CD4-positive, alpha-beta T cell (primary cell): ENCODE measurements around the gene OR10A3. TPM values are rescaled to one million over a fixed set of nuclear protein-coding genes. Genes with fewer than 3 reads are reported as not detected.

Source experiments
- ATAC-seq: fragments of 200-7000 bp; cut with Tn5 transposase; one replicate; pipeline ENCODE4 v1.10.0; 2022; ENCODE audit warnings: mild to moderate bottlenecking; ENCODE audit not compliant: poor library complexity
- CTCF ChIA-PET: fragments of 350-600 bp; sonication (Branson Sonifier 250); formaldehyde crosslinking; loops from one replicate; lab custom pipeline; 2021; ENCODE audit warnings: antibody characterized with exemption, inconsistent platforms; lab: Charles Lee
- POLR2A ChIA-PET: fragments of 350-600 bp; sonication (Branson Sonifier 250); formaldehyde crosslinking; loops from one replicate; lab custom pipeline; 2021; ENCODE audit warnings: antibody characterized with exemption, inconsistent platforms; lab: Charles Lee
- DNase-seq, 14 experiments: peaks; one replicate each; pipeline ENCODE4 v3.0.0-alpha.2; 2013 to 2020; ENCODE audit warnings: mixed read lengths in 2 of 14
- H3K27ac ChIP-seq, 2 donors: one replicate each; pipeline versions ENCODE4 v1.5.1 to v1.7.0; 2013; ENCODE audit warnings: low read length in 2 of 2, low read depth in 1 of 2, mild to moderate bottlenecking in 1 of 2
- H3K27me3 ChIP-seq, 2 experiments: 1 replicate in 1 of 2; 2 replicates in 1 of 2; pipeline versions ENCODE4 v1.6.1 to v1.7.0; 2013; ENCODE audit warnings: low read length in 2 of 2, control low read depth in 1 of 2, mild to moderate bottlenecking in 1 of 2, moderate library complexity in 1 of 2; ENCODE audit not compliant: insufficient read depth in 2 of 2, control insufficient read depth in 1 of 2
- H3K36me3 ChIP-seq: one replicate; pipeline ENCODE4 v1.6.1; 2013; ENCODE audit warnings: low read length, control low read depth; ENCODE audit not compliant: insufficient read depth
- H3K4me1 ChIP-seq: one replicate; pipeline ENCODE4 v1.6.1; 2013; ENCODE audit warnings: low read length, control low read depth; ENCODE audit not compliant: insufficient read depth
- H3K4me3 ChIP-seq: one replicate; pipeline ENCODE4 v1.5.1; 2013; ENCODE audit warnings: mild to moderate bottlenecking, low read length, moderate library complexity
- H3K9me3 ChIP-seq, 2 experiments: 1 replicate in 1 of 2; 2 replicates in 1 of 2; pipeline versions ENCODE4 v1.6.1 to v1.7.0; 2013; ENCODE audit warnings: low read length in 2 of 2, mild to moderate bottlenecking in 2 of 2, control low read depth in 1 of 2, moderate library complexity in 1 of 2; ENCODE audit not compliant: control insufficient read depth in 1 of 2, insufficient read depth in 1 of 2
- H3K27ac Mint-ChIP-seq: one replicate; pipeline ENCODE4 v1.8.0; 2020; ENCODE audit warnings: mixed read lengths
- H3K27me3 Mint-ChIP-seq: one replicate; pipeline ENCODE4 v1.8.0; 2021; ENCODE audit warnings: mixed read lengths
- H3K36me3 Mint-ChIP-seq: one replicate; pipeline ENCODE4 v1.8.0; 2021; ENCODE audit warnings: low read depth, mixed read lengths
- H3K4me1 Mint-ChIP-seq: one replicate; pipeline ENCODE4 v1.8.0; 2021; ENCODE audit warnings: low read depth, mixed read lengths
- H3K4me3 Mint-ChIP-seq: one replicate; pipeline ENCODE4 v1.8.0; 2020; ENCODE audit warnings: mild to moderate bottlenecking, mixed read lengths
- H3K9me3 Mint-ChIP-seq: one replicate; pipeline ENCODE4 v1.8.0; 2020; ENCODE audit warnings: mixed read lengths
- intact Hi-C, 2 experiments: fragments of 100-400 bp; cut with DNase I in 1 of 2; cut with micrococcal nuclease in 1 of 2; formaldehyde crosslinking; loops; one replicate each; pipeline versions ENCODE4 v1.15.1 to v1.9.0; 2023 to 2025; cut with DNase I, micrococcal nuclease
- total RNA-seq, 174 experiments: library from RNA in 2 of 174; stranded (reverse) in 2 of 174; gene quantifications; one replicate each; pipeline ENCODE4 v1.2.3 and lab custom pipeline; 2021 to 2026
- TF ChIP-seq, protein P1 (sequence below): fragments of 200-600 bp; IDR thresholded peaks from one replicate; pipeline ENCODE4 v1.8.0; 2022; ENCODE audit warnings: antibody characterized with exemption, mild to moderate bottlenecking

The OR10A3 gene
- total RNA-seq, 2 experiments from 2014 or later: not detected

DNA sequence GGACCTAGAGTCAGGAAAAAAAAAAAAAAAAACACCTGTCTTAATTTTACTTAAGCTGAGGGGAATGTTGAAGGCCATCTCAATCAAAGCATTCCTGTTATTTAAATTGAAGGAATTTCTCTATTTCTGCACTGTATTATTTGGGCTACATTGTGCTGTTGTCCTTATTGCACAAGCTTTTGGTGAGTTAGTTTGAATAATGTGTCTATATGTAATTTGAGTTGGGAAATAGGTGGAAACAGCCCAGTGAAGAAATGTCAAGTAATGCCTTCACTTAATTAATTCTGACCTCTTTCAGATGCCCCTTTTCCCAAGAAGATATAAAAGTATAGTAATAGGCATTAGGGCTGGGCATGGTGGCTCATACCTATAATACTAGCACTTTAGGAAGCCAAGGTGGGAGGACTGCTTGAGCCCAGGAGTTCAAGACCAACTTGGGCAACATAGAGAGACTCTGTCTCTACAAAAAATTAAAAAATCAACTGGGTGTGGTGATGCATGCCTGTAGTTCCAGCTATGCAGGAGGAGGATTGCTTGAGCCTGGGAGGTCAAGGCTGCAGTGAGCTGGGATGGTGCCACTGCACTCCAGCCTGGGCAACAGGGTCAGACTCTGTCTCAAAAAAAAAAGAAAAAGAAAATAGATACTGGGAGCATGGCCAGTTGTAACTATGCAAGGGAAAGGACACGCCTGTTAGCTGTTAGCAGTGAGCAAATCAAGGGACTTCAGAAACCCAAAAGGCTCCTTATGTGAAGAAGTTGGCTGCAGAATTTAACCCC is 45.3 kb downstream of the OR10A3 start:
- Mint-ChIP-seq H3K4me1 (peaks cover 7% of the 10 kb centered on the region), H3K9me3 (no peaks in the 10 kb centered on the region)
- POLR2A ChIA-PET: no interaction called here

DNA sequence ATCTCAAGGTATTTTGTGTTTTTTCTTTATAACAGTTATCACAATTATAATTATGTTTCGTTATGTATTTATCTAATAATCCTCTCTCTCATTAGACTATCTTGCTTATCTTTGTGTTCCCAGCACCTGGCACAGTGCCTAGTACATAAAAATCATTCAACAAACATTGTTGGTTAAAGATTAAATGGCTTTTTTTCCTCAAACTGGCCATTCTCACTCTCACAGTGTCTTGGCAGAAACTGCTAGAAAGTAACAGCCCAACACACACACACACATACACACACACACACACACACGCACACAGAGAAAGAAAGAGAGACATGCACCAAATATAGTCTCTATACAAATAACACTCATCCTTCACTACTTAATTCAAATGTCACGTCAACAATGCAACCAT is 47.3 kb downstream of the OR10A3 start:
- Mint-ChIP-seq H3K9me3 (no peaks in the 10 kb centered on the region), H3K27ac (no peak overlapping the region), H3K27me3 (peaks cover 4% of the 10 kb centered on the region), H3K4me3 (no peak overlapping the region), H3K4me1 (peaks cover 7% of the 10 kb centered on the region), H3K36me3 (no peaks in the 10 kb centered on the region)
- no peaks in the 10 kb centered on the region for H3K9me3 ChIP-seq
- no peaks in the 10 kb centered on the region for H3K36me3 ChIP-seq
- no peaks in the 10 kb centered on the region for H3K4me1 ChIP-seq
- no peaks in the 10 kb centered on the region for H3K27me3 ChIP-seq
- ChIA-PET POLR2A (no interaction called here), CTCF (interaction anchor here (1.8 to 4.0 kb wide), 2 partner anchors 10 to 92 kb away, joined by 6 to 25 read pairs; partner anchors contain the start of gene EIF3F)
- TF ChIP-seq, protein P1, sequence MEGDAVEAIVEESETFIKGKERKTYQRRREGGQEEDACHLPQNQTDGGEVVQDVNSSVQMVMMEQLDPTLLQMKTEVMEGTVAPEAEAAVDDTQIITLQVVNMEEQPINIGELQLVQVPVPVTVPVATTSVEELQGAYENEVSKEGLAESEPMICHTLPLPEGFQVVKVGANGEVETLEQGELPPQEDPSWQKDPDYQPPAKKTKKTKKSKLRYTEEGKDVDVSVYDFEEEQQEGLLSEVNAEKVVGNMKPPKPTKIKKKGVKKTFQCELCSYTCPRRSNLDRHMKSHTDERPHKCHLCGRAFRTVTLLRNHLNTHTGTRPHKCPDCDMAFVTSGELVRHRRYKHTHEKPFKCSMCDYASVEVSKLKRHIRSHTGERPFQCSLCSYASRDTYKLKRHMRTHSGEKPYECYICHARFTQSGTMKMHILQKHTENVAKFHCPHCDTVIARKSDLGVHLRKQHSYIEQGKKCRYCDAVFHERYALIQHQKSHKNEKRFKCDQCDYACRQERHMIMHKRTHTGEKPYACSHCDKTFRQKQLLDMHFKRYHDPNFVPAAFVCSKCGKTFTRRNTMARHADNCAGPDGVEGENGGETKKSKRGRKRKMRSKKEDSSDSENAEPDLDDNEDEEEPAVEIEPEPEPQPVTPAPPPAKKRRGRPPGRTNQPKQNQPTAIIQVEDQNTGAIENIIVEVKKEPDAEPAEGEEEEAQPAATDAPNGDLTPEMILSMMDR: no peak
- H3K4me3 ChIP-seq: no peak overlapping the region
- DNase-seq (no peak), ATAC-seq (no peak)
- H3K27ac ChIP-seq: no peak overlapping the region
- intact Hi-C loops: no loop called here

More for the DNA sequence above, 45.3 kb downstream of the OR10A3 start:
- DNase-seq: no peak
- Mint-ChIP-seq H3K27ac (no peak overlapping the region), H3K36me3 (no peaks in the 10 kb centered on the region), H3K27me3 (peaks cover 9% of the 10 kb centered on the region), H3K4me3 (no peak overlapping the region)
- no peak overlapping the region for H3K4me3 ChIP-seq
- no peak for ATAC-seq
- CTCF ChIA-PET: interaction anchor here (0.8 kb wide), 1 partner anchor 11 kb away, joined by 3 read pairs; no protein-coding TSS in a partner anchor
- H3K36me3 ChIP-seq: no peaks in the 10 kb centered on the region
- intact Hi-C loops: no loop called here
- peaks cover 0 to 2% of the 10 kb centered on the region in 2 experiments for H3K27me3 ChIP-seq
- H3K27ac ChIP-seq: no peak overlapping the region
- no peaks in the 10 kb centered on the region for H3K4me1 ChIP-seq
- TF ChIP-seq, protein P1: no peak
- peaks cover 0 to 7% of the 10 kb centered on the region in 2 experiments for H3K9me3 ChIP-seq

GRCh38 chr11:7893796-7894195 is 47.7 kb downstream of the OR10A3 start:
- no peaks in the 10 kb centered on the region for H3K9me3 ChIP-seq
- POLR2A ChIA-PET: interaction anchor here (1.2 kb wide), 1 partner anchor 93 kb away, joined by 6 read pairs; the partner anchor contains the start of gene EIF3F

More at GRCh38 chr11:7893796-7894195, 47.7 kb downstream of the OR10A3 start:
- no peak for ATAC-seq
- H3K27me3 ChIP-seq: no peaks in the 10 kb centered on the region
- H3K27me3 Mint-ChIP-seq: peaks cover 4% of the 10 kb centered on the region
- no peak overlapping the region for H3K27ac ChIP-seq
- intact Hi-C loops: loop anchor here in 1 of 2 experiments (1.0 to 2.0 kb wide), 2 partner anchors 94 to 205 kb away; partner anchors contain the start of gene EIF3F
- no peak overlapping the region for H3K4me3 Mint-ChIP-seq
- H3K4me1 Mint-ChIP-seq: peaks cover 7% of the 10 kb centered on the region
- H3K9me3 Mint-ChIP-seq: no peaks in the 10 kb centered on the region
- no peaks in the 10 kb centered on the region for H3K4me1 ChIP-seq
- H3K27ac Mint-ChIP-seq: no peak overlapping the region
- no peak for DNase-seq
- no peaks in the 10 kb centered on the region for H3K36me3 Mint-ChIP-seq
- TF ChIP-seq, protein P1: no peak
- no peaks in the 10 kb centered on the region for H3K36me3 ChIP-seq
- CTCF ChIA-PET: interaction anchor here (1.7 to 4.0 kb wide), 3 partner anchors 10 to 205 kb away, joined by 4 to 25 read pairs (median 6); partner anchors contain the start of gene EIF3F
- H3K4me3 ChIP-seq: no peak overlapping the region
